Measurements from ENCODE around the gene FCGBP. TPM values are rescaled to one million over a fixed set of nuclear protein-coding genes. Genes with fewer than 3 reads are reported as not detected.
A peak's percentile ranks its signal among the peaks of the same experiment; 100 is the strongest.
"Not testable (repeated sequence)": the region's sequence is repeated elsewhere in the genome, so short reads cannot be mapped to it uniquely, and the experiment has no call there.

FCGBP gene
- polyA plus RNA-seq (ENCODE audit: insufficient read length), result 5.8 TPM
- long read RNA-seq, donor 1, partial matches to known transcripts, result 9 of 9 reads
- long read RNA-seq, donor 1, other reads (novel, unspliced or antisense), result 0 of 9 reads
- long read RNA-seq, donor 2, partial matches to known transcripts, result 7 of 7 reads
- long read RNA-seq, donor 2, other reads (novel, unspliced or antisense), result 0 of 7 reads
- long read RNA-seq, donor 3, partial matches to known transcripts, result 8 of 8 reads
- long read RNA-seq, donor 3, other reads (novel, unspliced or antisense), result 0 of 8 reads
- long read RNA-seq, donor 4, result 0 reads
- long read RNA-seq, donor 5, partial matches to known transcripts, result 6 of 6 reads
- long read RNA-seq, donor 5, other reads (novel, unspliced or antisense), result 0 of 6 reads
- long read RNA-seq, donor 6, partial matches to known transcripts, result 6 of 6 reads
- long read RNA-seq, donor 6, other reads (novel, unspliced or antisense), result 0 of 6 reads
- long read RNA-seq, donor 7, full-length matches to known transcripts, result 2 of 15 reads
- long read RNA-seq, donor 7, partial matches to known transcripts, result 13 of 15 reads
- long read RNA-seq, donor 7, other reads (novel, unspliced or antisense), result 0 of 15 reads
- long read RNA-seq, donor 8, result 0 reads

GRCh38 chr19:39934584-39935363, at the start of gene FCGBP:
Gene FCGBP, minus strand, starts transcription at chr19:39934634.
- DNase-seq, result no peak

GRCh38 chr19:39983695-39984300, 49.4 kb upstream of the FCGBP start:
- DNase-seq, result no peak

- DNase-seq, result no peak
Measured at GRCh38 chr19:39982883-39983282, 48.4 kb upstream of the FCGBP start.

- DNase-seq, result no peak
Measured at GRCh38 chr19:39974377-39975155, 40.1 kb upstream of the FCGBP start.

GRCh38 chr19:39971380-39972035, 37.1 kb upstream of the FCGBP start:
- no peak for DNase-seq

- peak; percentile 98 for DNase-seq
Measured at GRCh38 chr19:39970675-39971379, 36.4 kb upstream of the FCGBP start, which contains the start of gene PSMC4. Gene PSMC4, plus strand, starts transcription at chr19:39971165. Its CDS starts 38 bp downstream, at chr19:39971203.

GRCh38 chr19:39970425-39970674, 35.9 kb upstream of the FCGBP start:
- no peak for DNase-seq

- no peak for DNase-seq
Measured at GRCh38 chr19:39969681-39970424, 35.4 kb upstream of the FCGBP start.

- no peak for DNase-seq
Measured at GRCh38 chr19:39969266-39969665, 34.8 kb upstream of the FCGBP start.

- DNase-seq, result no peak
Measured at GRCh38 chr19:39968789-39969188, 34.4 kb upstream of the FCGBP start.

GRCh38 chr19:39967561-39967960, 33.1 kb upstream of the FCGBP start:
- DNase-seq, result no peak

- DNase-seq, result no peak
Measured at GRCh38 chr19:39966617-39967016, 32.2 kb upstream of the FCGBP start.

- no peak for DNase-seq
Measured at GRCh38 chr19:39963898-39964297, 29.5 kb upstream of the FCGBP start.

GRCh38 chr19:39959407-39959806, 25.0 kb upstream of the FCGBP start:
- not testable (repeated sequence) for DNase-seq

- not testable (repeated sequence) for DNase-seq
Measured at GRCh38 chr19:39958942-39959341, 24.5 kb upstream of the FCGBP start.

- not testable (repeated sequence) for DNase-seq
Measured at GRCh38 chr19:39957886-39958285, 23.5 kb upstream of the FCGBP start.

- DNase-seq, result no peak
Measured at GRCh38 chr19:39953915-39954314, 19.5 kb upstream of the FCGBP start.

GRCh38 chr19:39951686-39952085, 17.3 kb upstream of the FCGBP start:
- DNase-seq, result no peak

GRCh38 chr19:39951065-39951650, 16.7 kb upstream of the FCGBP start:
- DNase-seq, result no peak

All from left kidney (tissue), 8 donors.